HepG2 (cell line): ENCODE measurements around the gene FERMT2. TPM values are rescaled to one million over a fixed set of nuclear protein-coding genes. Genes with fewer than 3 reads are reported as not detected.

Source experiments
- ATAC-seq: fragments of 200-7000 bp; cut with Tn5 transposase; 3 replicates; pipeline ENCODE4 v1.9.1; 2020; ENCODE audit warnings: mild to moderate bottlenecking, moderate library complexity
- BruUV-seq: library from RNA; stranded (reverse); fragments of 400-500 nt; replicated peaks from 2 replicates; lab custom pipeline; 2021; lab: Mats Ljungman, UMichigan
- CTCF ChIA-PET: fragments of 300-600 bp; formaldehyde crosslinking; extraction: SDS; loops from one replicate; lab custom pipeline; 2021; ENCODE audit warnings: low total read pairs, inconsistent platforms, low intra/inter-chr PET ratio; lab: Yijun Ruan, JAX
- POLR2A ChIA-PET: fragments of 350-600 bp; sonication (Branson Sonifier 250); formaldehyde crosslinking; loops from one replicate; lab custom pipeline; 2020; ENCODE audit warnings: antibody characterized with exemption, inconsistent platforms; lab: Yijun Ruan, JAX
- DNase-seq: peaks from one replicate; pipeline ENCODE4 v3.0.0-alpha.2; 2015; ENCODE audit warnings: low spot score
- FAIRE-seq: peaks from 3 replicates; lab custom pipeline; 2011; peaks lifted over from hg19 to GRCh38; lab: Jason Lieb, UNC
- H2AFZ ChIP-seq: one replicate; pipeline ENCODE4 v1.6.1; 2011; ENCODE audit warnings: low read length, inconsistent platforms
- H3K27ac ChIP-seq: fragments of 300-600 bp; 3 replicates; pipeline ENCODE4 v1.8.0; 2011; ENCODE audit warnings: mixed run types, mild to moderate bottlenecking, mixed read lengths, low read length, inconsistent platforms; ENCODE audit not compliant: insufficient read depth; ENCODE audit errors: extremely low read length
- H3K27me3 ChIP-seq, 2 experiments: fragments of 200-600 bp in 1 of 2; 2 replicates in 1 of 2; 3 replicates in 1 of 2; pipeline versions ENCODE4 v1.6.0 to v1.8.0; 2011; ENCODE audit warnings: low read length in 2 of 2, mild to moderate bottlenecking in 2 of 2, moderate library complexity in 2 of 2, inconsistent platforms in 1 of 2; ENCODE audit not compliant: insufficient read depth in 2 of 2, control insufficient read depth in 1 of 2
- H3K36me3 ChIP-seq, 2 experiments: fragments of 200-600 bp in 1 of 2; replicated peaks in 1 of 2; 2 replicates in 1 of 2; 3 replicates in 1 of 2; pipeline versions ENCODE4 v1.5.1 to v1.8.0; 2011; ENCODE audit warnings: low read length in 2 of 2, inconsistent platforms in 1 of 2; ENCODE audit not compliant: insufficient read depth in 2 of 2, control insufficient read depth in 1 of 2
- H3K4me1 ChIP-seq: 2 replicates; pipeline ENCODE4 v1.5.1; 2012; ENCODE audit warnings: low read length, inconsistent platforms; ENCODE audit not compliant: insufficient read depth
- H3K4me2 ChIP-seq: 2 replicates; pipeline ENCODE4 v1.6.0; 2011; ENCODE audit warnings: low read depth, low read length, inconsistent platforms
- H3K4me3 ChIP-seq, 3 experiments: fragments of 200-600 bp in 1 of 3; sonication (generic), shearing (Covaris generic) in 1 of 3; replicated peaks in 1 of 3; 2 replicates each; pipeline ENCODE4 v1.5.1; 2011 to 2016; ENCODE audit warnings: low read length in 3 of 3, inconsistent platforms in 2 of 3, low read depth in 2 of 3, mild to moderate bottlenecking in 2 of 3, control low read depth in 1 of 3, mixed read lengths in 1 of 3; ENCODE audit not compliant: insufficient read depth in 1 of 3
- H3K79me2 ChIP-seq: one replicate; pipeline ENCODE4 v1.6.1; 2011; ENCODE audit warnings: low read length, inconsistent platforms; ENCODE audit not compliant: insufficient read depth
- H3K9ac ChIP-seq: 2 replicates; pipeline ENCODE4 v1.6.0; 2011; ENCODE audit warnings: mild to moderate bottlenecking, low read depth, low read length, inconsistent platforms; ENCODE audit not compliant: insufficient read depth
- H3K9me3 ChIP-seq: 2 replicates; pipeline ENCODE4 v1.5.1; 2012; ENCODE audit warnings: mild to moderate bottlenecking, low read length
- H4K20me1 ChIP-seq: 2 replicates; pipeline ENCODE4 v1.6.0; 2011; ENCODE audit warnings: inconsistent platforms, mild to moderate bottlenecking, low read length, moderate library complexity; ENCODE audit not compliant: insufficient read depth
- CBX5 ChIP-seq: sonication (generic); formaldehyde crosslinking; IDR thresholded peaks from 2 replicates; pipeline ENCODE4 v1.4.0; 2020; ENCODE audit warnings: missing genetic modification reagents, borderline replicate concordance
- CREB3 ChIP-seq: sonication (generic); formaldehyde crosslinking; IDR thresholded peaks from 2 replicates; pipeline ENCODE4 v1.5.0; 2020; ENCODE audit warnings: missing genetic modification reagents
- E2F2 ChIP-seq: sonication (generic); formaldehyde crosslinking; IDR thresholded peaks from 2 replicates; pipeline ENCODE4 v1.4.0; 2020; ENCODE audit warnings: missing genetic modification reagents, borderline replicate concordance
- GABPB1 ChIP-seq: IDR thresholded peaks from 2 replicates; pipeline ENCODE4 v1.6.1; 2016; ENCODE audit warnings: mild to moderate bottlenecking, missing genetic modification reagents, moderate library complexity, missing compliant biosample characterization
- PHF5A ChIP-seq: IDR thresholded peaks from one replicate; pipeline ENCODE4 v1.6.1; 2018; ENCODE audit warnings: low read depth, missing genetic modification reagents; ENCODE audit not compliant: unreplicated experiment
- STAG1 ChIP-seq: sonication (generic); formaldehyde crosslinking; IDR thresholded peaks from 2 replicates; pipeline ENCODE4 v1.4.0; 2020; ENCODE audit warnings: missing genetic modification reagents
- ZEB1 ChIP-seq: IDR thresholded peaks from 2 replicates; pipeline ENCODE4 v1.6.1; 2012; ENCODE audit warnings: mild to moderate bottlenecking, low read depth, inconsistent platforms; ENCODE audit not compliant: insufficient replicate concordance
- ZFP37 ChIP-seq: sonication (generic); formaldehyde crosslinking; IDR thresholded peaks from 2 replicates; pipeline ENCODE4 v1.4.0; 2020; ENCODE audit warnings: missing genetic modification reagents, borderline replicate concordance
- ZNF724P ChIP-seq: sonication (generic); formaldehyde crosslinking; IDR thresholded peaks from 2 replicates; pipeline ENCODE4 v1.8.0; 2022; ENCODE audit warnings: missing genetic modification reagents, borderline replicate concordance
- ZNF816 ChIP-seq: sonication (generic); formaldehyde crosslinking; IDR thresholded peaks from 2 replicates; pipeline ENCODE4 v1.8.0; 2022; ENCODE audit warnings: missing genetic modification reagents, mild to moderate bottlenecking, borderline replicate concordance
- WGBS: methylation state at CpG from one replicate; pipeline ENCODE4 v1.1.6; 2017; ENCODE audit warnings: low lambda C conversion rate; 5-methylcytosine and 5-hydroxymethylcytosine counted together
- in situ Hi-C: cut with HindIII; loops from 2 replicates; pipeline ENCODE4 v1.10.0; 2017; ENCODE audit warnings: low pct_unique_long_range_greater_than_20kb; ENCODE audit not compliant: extremely low pct_ligation_motif_present
- intact Hi-C: fragments of 100-400 bp; cut with micrococcal nuclease; formaldehyde crosslinking; loops from one replicate; pipeline ENCODE4 v1.10.0; 2022; ENCODE audit not compliant: unreplicated experiment
- polyA plus RNA-seq, 8 experiments: library from polyadenylated mRNA; depleted of rRNA in 3 of 8; stranded (reverse) in 7 of 8; unstranded in 1 of 8; fragments of >200 nt; fragmentation: Illumina TruSeq in 4 of 8; extraction: Trizol in 4 of 8; gene quantifications; 2 replicates each; pipeline versions ENCODE4 v1.2.1 to v1.2.3, GENCODE V29; 2011 to 2016; ENCODE audit warnings: low read depth in 4 of 8, missing spikeins in 1 of 8, mixed read lengths in 1 of 8; ENCODE audit not compliant: insufficient read depth in 1 of 8
- total RNA-seq, 5 experiments: library from RNA; depleted of rRNA; stranded (reverse); fragments of >200 nt; fragmentation: Illumina TruSeq; extraction: Trizol; gene quantifications; 2 replicates each; pipeline ENCODE4 v1.2.3, GENCODE V29; 2016; ENCODE audit warnings: low read depth in 1 of 5

Gene FERMT2
- total and polyA plus RNA-seq, 2 of the 13 experiments (the other 11 are each of a cell fraction or from before 2014, with no cell fraction given): 36.2 to 60.4 TPM

- ChIA-PET CTCF (no interaction called here), POLR2A (no interaction called here)
- Histone ChIP-seq H3K9me3 (no peaks in the 10 kb centered on the region), H3K27ac (no peak overlapping the region), H3K9ac (no peak overlapping the region), H3K79me2 (no peaks in the 10 kb centered on the region), H3K36me3 (peaks cover 6 to 47% of the 10 kb centered on the region in 2 experiments), H4K20me1 (no peaks in the 10 kb centered on the region), H3K27me3 (no peaks in the 10 kb centered on the region), H2AFZ (no peak overlapping the region), H3K4me1 (no peaks in the 10 kb centered on the region), H3K4me3 (no peak overlapping the region), H3K4me2 (no peak overlapping the region)
- DNase-seq (no peak), FAIRE-seq (no peak), ATAC-seq (no peak)
- no TSS peak for BruUV-seq
- intact Hi-C loops: no loop called here
- in situ Hi-C loops: no loop called here
- WGBS: 97% methylated on average over 3 of the region's 3 CpGs
- no peak for TF ChIP-seq ZNF724P (CRISPR knock-in tag)
- no peak for TF ChIP-seq ZNF816 (CRISPR knock-in tag)
- no peak for TF ChIP-seq CBX5
- TF ChIP-seq GABPB1 (CRISPR knock-in tag): no peak
- no peak for TF ChIP-seq CREB3
- TF ChIP-seq STAG1 (CRISPR knock-in tag): no peak
- TF ChIP-seq PHF5A: no peak
- TF ChIP-seq E2F2 (CRISPR knock-in tag): no peak
- no peak for TF ChIP-seq ZEB1
- no peak for TF ChIP-seq ZFP37 (CRISPR knock-in tag)
Measured at GRCh38 chr14:52860910-52861309, 89.9 kb downstream of the FERMT2 start.
